Osteoblast (primary cell): ENCODE data around the gene FBN3. TPM values are rescaled to one million over a fixed set of nuclear protein-coding genes. Genes with fewer than 3 reads are reported as not detected.
A peak's percentile ranks its signal among the peaks of the same experiment; 100 is the strongest.

Source experiments
- DNase-seq: peaks from one replicate; pipeline ENCODE4 v3.0.0; 2011; ENCODE audit warnings: low spot score, mixed read lengths; ENCODE audit not compliant: insufficient read length; ENCODE audit errors: missing footprints
- H2AFZ ChIP-seq: 2 replicates; pipeline ENCODE4 v1.6.0; 2011; ENCODE audit warnings: mild to moderate bottlenecking, low read length
- H3K27ac ChIP-seq: 2 replicates; pipeline ENCODE4 v1.5.1; 2011; ENCODE audit warnings: mild to moderate bottlenecking, low read depth, low read length, moderate library complexity
- H3K27me3 ChIP-seq: 2 replicates; pipeline ENCODE4 v1.6.0; 2012; ENCODE audit warnings: mild to moderate bottlenecking, control low read depth, inconsistent platforms, low read length, moderate library complexity; ENCODE audit not compliant: insufficient read depth
- H3K36me3 ChIP-seq: 2 replicates; pipeline ENCODE4 v1.5.1; 2011; ENCODE audit warnings: mild to moderate bottlenecking, low read length, control low read depth, moderate library complexity; ENCODE audit not compliant: insufficient read depth
- H3K4me1 ChIP-seq: 2 replicates; pipeline ENCODE4 v1.5.1; 2011; ENCODE audit warnings: mild to moderate bottlenecking, low read length, control low read depth, moderate library complexity; ENCODE audit not compliant: insufficient read depth
- H3K4me2 ChIP-seq: 2 replicates; pipeline ENCODE4 v1.6.0; 2011; ENCODE audit warnings: mild to moderate bottlenecking, low read length; ENCODE audit not compliant: insufficient read depth
- H3K4me3 ChIP-seq: fragments of 200-600 bp; sonication (generic); 3 replicates; pipeline ENCODE4 v1.5.1; 2012; ENCODE audit warnings: mild to moderate bottlenecking, low read length, inconsistent platforms; ENCODE audit not compliant: insufficient read depth
- H3K79me2 ChIP-seq: 2 replicates; pipeline ENCODE4 v1.6.0; 2012; ENCODE audit warnings: mild to moderate bottlenecking, low read length, control low read depth, inconsistent platforms; ENCODE audit not compliant: insufficient read depth
- H3K9me3 ChIP-seq: 2 replicates; pipeline ENCODE4 v1.5.1; 2011; ENCODE audit warnings: low read depth, low read length, control low read depth
- H4K20me1 ChIP-seq: 2 replicates; pipeline ENCODE4 v1.6.0; 2012; ENCODE audit warnings: mild to moderate bottlenecking, low read length, control low read depth; ENCODE audit not compliant: insufficient read depth
- CTCF ChIP-seq: IDR thresholded peaks from 2 replicates; pipeline ENCODE4 v1.5.1; 2011; ENCODE audit warnings: mild to moderate bottlenecking, low read depth, low read length, moderate library complexity; ENCODE audit errors: extremely low read depth
- total RNA-seq: library from RNA; depleted of rRNA; stranded (reverse); fragments of >200 nt; gene quantifications from 2 replicates; pipeline ENCODE4 v1.2.3, GENCODE V29; 2012

FBN3 gene
- total RNA-seq, 1 donor: not detected

GRCh38 chr19:8137425-8137824, 12.0 kb downstream of the FBN3 start:
- peak; percentile 50 for DNase-seq
- Histone ChIP-seq H3K4me1 (peaks cover 3% of the 10 kb centered on the region), H3K27ac (no peak overlapping the region), H3K4me3 (no peak overlapping the region), H4K20me1 (no peaks in the 10 kb centered on the region), H2AFZ (no peak overlapping the region), H3K27me3 (no peaks in the 10 kb centered on the region), H3K9me3 (no peaks in the 10 kb centered on the region), H3K36me3 (no peaks in the 10 kb centered on the region), H3K79me2 (no peaks in the 10 kb centered on the region), H3K4me2 (no peak overlapping the region)
- TF ChIP-seq CTCF: no peak

GRCh38 chr19:8135946-8136618, 13.3 kb downstream of the FBN3 start:
- DNase-seq: peak; percentile 77
- no peak for TF ChIP-seq CTCF

GRCh38 chr19:8132858-8133458, 16.4 kb downstream of the FBN3 start:
- peak; percentile 75 for DNase-seq
- no peak for TF ChIP-seq CTCF

More at GRCh38 chr19:8135946-8136618, 13.3 kb downstream of the FBN3 start:
- Histone ChIP-seq H4K20me1 (no peaks in the 10 kb centered on the region), H3K79me2 (no peaks in the 10 kb centered on the region), H3K27ac (no peak overlapping the region), H3K4me2 (no peak overlapping the region), H3K4me3 (no peak overlapping the region), H2AFZ (no peak overlapping the region), H3K27me3 (no peaks in the 10 kb centered on the region), H3K36me3 (no peaks in the 10 kb centered on the region), H3K4me1 (peaks cover 3% of the 10 kb centered on the region), H3K9me3 (no peaks in the 10 kb centered on the region)

GRCh38 chr19:8131517-8131916, 17.9 kb downstream of the FBN3 start:
- Histone ChIP-seq H3K79me2 (no peaks in the 10 kb centered on the region), H3K9me3 (no peaks in the 10 kb centered on the region), H3K27me3 (no peaks in the 10 kb centered on the region), H2AFZ (no peak overlapping the region), H3K4me2 (no peak overlapping the region), H3K36me3 (no peaks in the 10 kb centered on the region), H4K20me1 (no peaks in the 10 kb centered on the region), H3K4me3 (no peak overlapping the region), H3K4me1 (no peaks in the 10 kb centered on the region), H3K27ac (no peak overlapping the region)
- DNase-seq: peak; percentile 36
- no peak for TF ChIP-seq CTCF

More at GRCh38 chr19:8132858-8133458, 16.4 kb downstream of the FBN3 start:
- Histone ChIP-seq H3K4me2 (no peak overlapping the region), H3K79me2 (no peaks in the 10 kb centered on the region), H3K4me3 (no peak overlapping the region), H3K9me3 (no peaks in the 10 kb centered on the region), H3K27me3 (no peaks in the 10 kb centered on the region), H2AFZ (no peak overlapping the region), H4K20me1 (no peaks in the 10 kb centered on the region), H3K27ac (no peak overlapping the region), H3K36me3 (no peaks in the 10 kb centered on the region), H3K4me1 (no peaks in the 10 kb centered on the region)
